SW480 (cell line): Measurements from ENCODE around the gene HSD11B2.

Experiments
- DNase-seq: peaks from one replicate; pipeline ENCODE4 v3.0.0-alpha.2; 2016; ENCODE audit warnings: low spot score

The HSD11B2 gene

DNA sequence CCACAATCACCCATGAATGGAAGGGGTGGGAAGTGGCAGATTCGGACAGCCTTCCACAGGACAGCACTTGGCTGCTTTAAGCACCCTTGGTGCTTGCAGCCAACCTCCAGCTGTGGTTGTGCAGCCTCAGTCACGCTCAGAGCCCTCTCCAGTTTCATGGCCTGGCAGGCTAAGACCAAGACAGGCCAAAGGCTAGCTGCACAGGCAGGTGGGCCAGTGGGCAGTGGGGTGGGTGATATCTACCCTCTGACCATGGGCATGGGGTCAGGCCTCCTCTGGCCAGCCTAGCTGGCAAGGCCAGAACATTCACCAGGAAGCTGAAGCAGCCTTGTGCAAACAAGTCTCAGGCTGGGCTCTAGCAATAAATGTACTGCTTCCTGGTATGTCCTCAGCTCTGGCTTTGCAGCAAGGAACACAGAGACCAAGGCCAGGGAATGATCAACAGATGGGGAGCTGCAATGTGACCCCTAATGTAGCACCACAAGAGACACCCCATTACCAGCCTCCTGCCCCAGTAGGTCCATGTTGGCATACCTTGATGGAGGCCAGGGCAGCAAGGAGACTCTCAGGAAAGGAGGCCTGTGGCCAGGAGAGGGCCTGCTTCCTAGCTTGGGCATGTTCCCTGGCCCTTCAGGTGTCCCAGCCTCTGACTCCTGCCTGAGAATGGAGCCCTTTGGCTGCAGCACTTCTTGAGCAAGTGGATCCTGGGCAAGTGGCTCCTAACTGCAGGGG is 20.9 kb downstream of the HSD11B2 start:
- DNase-seq: no peak

DNA sequence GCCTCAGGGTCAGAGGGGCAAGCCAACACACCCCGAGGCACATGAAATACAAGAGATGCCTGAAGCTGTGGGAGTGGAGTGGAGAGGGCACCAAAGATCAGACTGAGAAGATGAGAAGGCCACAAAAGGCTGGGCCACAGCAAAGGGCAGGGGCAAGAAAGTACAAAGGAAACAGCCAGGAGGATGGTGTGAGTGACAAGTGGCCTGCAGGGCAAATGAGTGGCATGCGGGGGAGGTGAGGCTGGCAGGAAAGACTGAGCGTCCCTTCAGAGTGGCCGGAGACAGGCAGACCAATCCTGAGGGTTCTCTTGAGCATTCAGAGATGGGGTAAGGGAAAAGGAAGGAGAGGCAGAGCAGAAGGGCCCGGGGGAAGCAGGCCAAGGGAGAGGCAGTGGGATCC is 23.2 kb downstream of the HSD11B2 start:
- DNase-seq: no peak

DNA sequence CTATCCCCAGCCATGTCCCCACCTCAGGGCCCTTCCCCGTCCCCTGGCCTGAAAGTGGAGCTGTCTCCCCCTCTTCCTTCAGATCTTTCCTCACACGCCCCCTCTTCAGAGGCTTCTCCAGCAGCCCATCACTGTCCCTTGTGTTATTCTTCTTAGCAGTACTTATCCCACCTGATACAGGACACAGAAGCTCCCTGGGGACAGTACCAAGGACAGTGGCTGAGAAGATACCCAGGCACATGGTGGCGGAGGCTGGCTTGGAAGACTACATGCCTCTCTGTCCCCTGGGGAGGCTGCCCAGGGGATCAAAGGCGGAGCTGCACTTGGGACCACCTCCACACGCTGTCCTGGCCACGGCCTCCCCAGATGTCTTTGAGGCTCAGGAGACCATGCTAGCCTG is 23.9 kb downstream of the HSD11B2 start:
- no peak for DNase-seq

DNA sequence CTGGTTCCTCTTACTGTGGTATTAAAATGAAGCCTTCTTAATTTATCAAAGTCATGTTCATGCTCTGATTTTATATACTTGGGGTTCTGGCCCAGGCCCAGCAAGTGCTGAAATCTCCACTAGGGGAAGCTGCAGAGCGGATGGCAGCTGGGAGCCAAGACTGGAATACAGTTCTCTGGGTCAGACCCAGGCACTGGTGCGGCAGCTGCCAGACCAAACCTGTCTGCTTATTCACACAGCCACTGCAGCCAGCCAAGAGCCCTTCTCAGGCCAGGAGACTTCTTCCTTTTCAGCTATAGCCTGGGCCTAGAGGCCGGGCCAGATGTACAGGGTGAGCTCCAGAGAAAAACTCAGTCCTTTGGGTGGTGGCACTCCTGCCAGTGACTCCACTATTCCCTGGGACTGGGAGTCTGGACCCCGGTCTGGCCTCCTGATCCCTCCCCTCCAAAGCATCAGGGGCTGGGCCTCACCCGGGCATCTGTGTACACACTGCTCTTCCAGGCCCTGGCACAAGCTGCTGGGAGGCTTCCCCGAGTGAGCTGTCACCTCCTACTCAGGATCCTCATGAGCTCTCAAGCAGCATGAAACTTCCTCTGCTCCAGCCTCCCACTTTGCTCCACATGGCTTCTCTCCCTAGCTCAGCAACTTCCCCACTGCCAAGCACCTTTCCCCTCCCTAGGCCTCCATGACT is 25.6 kb downstream of the HSD11B2 start:
- no peak for DNase-seq

DNA sequence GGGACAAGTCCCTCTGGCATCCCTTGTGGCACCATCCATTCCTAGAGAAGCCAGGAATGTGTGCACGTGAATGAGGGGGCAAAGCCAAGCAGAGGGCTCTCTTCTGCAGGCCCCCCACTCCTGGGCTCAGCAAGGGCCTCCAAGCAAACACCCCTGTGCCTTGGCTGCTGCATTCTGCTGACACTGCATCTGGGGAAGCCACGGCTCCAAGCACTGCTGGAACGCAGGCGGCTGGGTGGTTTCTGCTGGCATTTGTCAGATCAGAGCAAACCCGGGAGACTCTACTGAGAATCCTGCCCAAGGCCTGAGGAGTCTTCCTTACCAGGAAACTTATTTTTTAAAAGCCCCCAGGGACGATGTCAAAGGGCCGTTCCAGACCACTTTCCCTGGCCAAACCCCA is 26.7 kb downstream of the HSD11B2 start:
- no peak for DNase-seq

DNA sequence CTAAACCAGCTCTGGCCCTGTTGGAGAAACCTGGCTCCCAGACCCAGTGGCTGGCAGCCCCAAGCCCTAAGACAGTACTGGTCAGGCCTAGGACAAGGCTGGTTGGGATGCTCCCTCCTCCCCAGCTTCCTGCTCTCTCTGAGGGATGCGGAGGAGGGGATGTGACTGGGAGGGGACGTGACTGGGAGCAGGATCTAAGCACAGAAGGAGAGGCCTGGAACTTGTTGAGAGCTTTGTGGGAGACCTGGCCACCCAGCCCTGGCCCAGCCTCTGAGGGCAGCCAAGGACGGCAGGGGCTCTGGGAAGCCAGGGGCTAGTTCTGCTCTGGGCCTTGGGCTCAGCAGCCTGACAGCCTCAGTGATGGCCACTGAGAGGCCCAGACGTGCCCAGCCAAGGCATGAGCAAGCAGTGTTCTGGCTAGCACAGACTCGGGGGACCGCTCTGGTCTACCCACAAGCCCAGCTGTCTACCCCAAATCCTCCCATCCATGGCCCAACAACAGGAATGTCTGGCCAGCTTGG is 27.3 kb downstream of the HSD11B2 start:
- no peak for DNase-seq

DNA sequence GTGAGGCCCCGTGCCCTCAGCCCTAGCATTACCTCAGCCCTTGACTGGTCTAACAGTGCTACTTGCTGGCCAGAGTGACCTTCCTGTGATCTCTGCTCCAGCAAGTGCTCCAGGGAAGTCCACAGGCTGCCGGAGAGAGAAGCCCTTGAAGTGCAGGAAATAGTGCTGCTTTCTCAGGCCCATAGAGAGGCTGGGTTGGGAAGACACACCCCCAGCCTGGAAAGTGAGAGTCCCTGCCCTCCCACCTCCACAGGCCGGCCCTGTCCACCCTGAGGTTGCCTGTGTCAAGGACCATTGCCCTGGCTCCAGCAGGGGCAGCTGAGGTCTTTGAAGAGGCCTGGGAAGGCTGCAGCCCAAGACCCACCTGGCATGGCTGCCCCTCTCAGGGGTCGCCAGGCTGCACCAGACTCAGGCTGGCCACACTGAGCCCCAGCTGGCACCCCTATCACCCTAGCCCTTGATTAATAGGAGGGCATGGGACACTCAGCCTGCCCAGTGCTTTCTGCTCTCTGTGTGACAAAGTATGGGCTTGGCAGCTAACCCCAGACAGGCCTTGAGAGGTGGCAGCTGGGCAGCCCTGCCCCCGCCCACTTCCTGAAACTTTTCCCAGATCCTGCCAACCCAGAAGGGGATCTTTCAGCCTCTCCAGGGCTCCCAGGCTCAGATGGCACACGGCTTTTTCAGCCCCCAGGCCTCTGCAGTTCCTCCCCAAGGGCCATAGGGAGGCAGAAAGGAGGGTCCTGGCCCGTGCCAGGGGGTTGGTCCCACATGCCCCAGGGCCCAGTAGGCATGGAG is 28.3 kb downstream of the HSD11B2 start:
- DNase-seq: no peak

DNA sequence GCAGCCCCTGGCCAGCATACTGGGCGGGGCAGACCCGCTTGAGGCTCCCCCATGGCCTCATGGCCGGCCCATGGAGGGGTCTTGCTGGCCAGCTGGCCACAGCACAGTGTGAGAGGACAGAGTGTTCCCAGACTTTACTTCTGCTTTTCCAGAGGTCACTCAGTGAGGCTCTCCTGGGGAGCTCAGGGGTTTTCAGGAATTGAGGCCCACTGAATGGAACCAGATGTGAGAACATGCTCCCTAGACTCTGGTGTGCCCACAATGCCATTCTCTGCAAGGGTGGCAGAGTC is 28.9 kb downstream of the HSD11B2 start:
- DNase-seq: no peak

DNA sequence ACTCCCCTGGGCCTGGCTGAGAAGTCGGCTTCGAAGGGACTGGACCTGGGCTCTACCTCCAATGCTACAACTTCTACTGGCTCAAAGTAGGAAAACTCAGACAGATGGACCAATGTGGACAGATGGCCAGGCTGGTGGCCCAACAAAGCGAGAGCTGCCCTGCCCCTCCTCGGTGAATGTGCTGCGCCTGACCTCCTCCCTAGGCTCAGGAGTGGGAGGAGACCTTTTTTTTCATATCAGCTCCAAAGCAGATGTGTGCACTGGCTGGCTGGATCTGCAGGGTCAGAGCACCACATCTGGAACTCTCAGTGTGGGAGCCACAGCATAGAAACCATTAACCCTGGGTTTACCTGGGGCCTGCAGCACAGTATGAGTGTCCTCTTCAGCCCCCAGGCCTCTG is 29.2 kb downstream of the HSD11B2 start:
- no peak for DNase-seq

DNA sequence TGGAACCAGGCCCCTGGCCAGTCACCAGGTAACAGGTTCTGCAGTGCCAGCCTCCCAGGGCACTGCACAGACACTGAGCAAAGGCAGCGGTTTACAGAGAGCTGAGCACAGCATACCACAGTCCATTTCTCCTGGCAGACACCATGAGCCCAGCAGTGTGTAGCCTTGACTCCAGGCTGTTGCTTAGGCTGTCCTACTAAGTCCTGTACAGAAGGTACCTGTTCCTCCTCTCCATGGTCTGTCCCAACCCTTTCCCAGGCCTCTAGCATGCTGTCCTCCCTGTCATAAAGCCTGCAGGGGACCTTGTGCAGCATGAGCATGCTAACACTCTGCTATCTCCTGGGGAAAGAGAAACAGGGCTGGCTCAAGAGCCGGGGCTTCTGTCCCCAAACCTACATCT is 30.0 kb downstream of the HSD11B2 start:
- no peak for DNase-seq

DNA sequence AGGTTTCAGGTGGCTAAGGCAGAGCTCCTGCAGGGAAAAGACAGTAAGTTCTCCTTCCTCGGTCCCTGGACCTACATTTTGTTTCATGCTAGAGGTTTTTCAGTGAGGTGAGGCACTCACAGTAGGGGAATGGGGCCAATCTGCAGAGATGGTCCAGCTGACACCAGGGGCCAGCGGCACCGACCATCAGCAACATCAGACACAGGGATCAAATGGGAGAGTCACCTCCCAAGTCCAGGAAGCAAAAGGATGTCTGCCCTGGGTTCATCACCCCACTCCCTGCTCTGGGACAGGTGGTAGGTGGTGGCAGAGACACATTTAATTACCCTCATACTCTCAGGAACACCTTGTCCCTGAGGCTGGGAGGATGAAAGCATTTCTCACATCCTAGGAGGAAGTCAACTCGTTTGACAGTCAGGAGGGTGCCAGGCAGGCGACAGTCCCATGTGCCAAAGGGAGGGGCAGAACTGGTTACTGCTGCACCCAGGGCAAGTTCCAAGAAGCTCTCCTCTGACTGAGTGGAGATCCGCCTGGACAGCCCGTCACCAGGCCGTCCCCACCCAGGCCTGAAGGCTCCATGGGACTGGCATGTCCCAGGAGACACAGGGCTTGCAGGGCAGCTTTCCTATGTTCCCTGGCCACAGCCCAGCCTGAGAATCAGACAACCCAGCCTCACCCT is 30.8 kb downstream of the HSD11B2 start:
- no peak for DNase-seq

DNA sequence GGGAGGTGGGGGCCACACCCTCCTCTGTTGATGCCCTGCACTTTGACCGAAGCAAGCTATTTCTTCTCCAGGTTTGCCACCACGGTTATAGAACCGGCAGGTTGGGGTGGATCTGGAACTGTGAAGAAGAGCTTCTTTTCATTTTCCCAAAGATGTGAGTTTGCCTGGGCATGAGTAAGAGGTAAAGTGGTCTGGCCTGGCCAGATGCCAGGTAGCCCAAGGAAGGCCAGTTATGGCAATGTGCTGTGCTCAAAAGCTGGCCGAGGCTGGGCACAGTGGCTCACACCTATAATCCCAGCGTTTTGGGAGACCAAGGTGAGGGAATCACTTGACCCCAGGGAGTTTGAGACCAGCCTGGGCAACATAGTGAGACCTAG is 31.3 kb downstream of the HSD11B2 start:
- no peak for DNase-seq

DNA sequence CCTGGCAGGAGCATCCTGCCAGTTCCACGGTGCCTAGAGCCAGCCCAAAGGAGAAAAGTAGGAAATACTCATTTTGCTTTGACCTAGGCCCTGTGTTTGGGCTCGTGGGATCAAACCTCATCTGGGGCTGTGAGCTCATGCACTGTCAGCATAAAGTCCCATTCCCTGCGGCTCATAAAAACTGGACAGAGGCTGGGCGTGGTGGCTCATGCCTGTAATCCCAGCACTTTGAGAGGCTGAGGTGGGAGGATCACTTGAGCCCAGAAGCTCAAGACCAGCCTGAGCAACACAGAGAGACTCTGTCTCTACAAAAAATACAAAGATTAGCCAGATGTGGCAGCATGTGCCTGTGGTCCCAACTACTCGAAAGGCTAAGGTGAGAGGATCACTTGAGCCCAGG is 32.1 kb downstream of the HSD11B2 start:
- DNase-seq: no peak

DNA sequence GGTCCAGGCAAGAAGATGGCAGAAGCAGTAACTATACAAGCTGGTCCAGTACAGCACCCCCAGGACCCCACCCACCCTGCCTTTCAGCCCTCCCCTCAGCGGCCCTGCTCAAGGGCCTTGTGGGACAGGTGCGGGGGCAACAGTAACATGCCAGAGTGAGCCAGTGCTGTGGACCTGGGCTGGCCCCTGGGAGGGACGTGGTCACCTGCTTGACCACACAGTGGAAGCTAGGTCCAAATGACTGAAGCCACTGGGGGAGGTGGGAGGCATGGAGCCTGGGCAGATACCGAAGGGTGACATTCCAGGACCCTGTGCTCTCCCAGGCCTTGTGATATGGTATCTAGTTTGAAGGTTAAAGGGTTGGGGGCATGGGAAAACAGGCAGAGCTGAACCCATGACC is 32.8 kb downstream of the HSD11B2 start:
- DNase-seq: no peak

DNA sequence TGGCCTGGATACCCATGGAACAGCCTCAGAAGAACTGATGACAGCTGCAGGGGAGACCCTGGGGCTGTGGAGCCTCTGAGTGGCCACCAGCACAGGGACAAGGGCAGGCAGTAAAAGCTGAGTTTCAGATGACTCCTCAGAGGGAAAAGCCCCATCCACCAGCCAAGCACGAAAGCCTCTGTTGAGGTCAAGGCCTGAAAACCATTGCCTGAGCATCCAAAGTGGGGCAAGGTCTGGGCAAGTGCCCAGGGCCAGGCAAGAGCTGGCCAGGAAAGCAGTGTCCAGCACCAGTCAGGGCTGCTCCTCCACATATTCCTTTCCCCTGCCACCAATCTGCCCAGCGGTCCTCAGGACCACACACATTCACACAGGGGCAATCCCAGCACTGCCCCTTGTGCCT is 33.6 kb downstream of the HSD11B2 start:
- DNase-seq: no peak

DNA sequence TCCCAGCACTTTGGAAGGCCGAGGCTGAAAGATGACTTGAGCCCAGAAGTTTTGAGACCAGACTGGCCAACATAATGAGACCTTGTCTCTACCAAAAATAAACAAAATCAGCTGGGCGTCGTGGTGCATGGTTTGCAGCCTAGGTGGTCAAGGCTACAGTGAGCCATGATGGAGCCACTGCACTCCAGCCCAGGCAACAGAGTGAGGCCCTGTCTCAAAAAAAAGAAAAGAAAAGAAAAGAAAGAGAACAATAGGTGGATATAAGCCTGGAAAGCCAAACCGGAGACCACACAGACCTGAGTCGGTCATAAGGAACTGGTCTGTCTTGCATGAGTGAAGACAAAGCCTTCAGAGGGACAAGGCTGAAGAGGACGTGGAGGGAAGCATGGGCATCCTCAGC is 35.7 kb downstream of the HSD11B2 start:
- DNase-seq: no peak

DNA sequence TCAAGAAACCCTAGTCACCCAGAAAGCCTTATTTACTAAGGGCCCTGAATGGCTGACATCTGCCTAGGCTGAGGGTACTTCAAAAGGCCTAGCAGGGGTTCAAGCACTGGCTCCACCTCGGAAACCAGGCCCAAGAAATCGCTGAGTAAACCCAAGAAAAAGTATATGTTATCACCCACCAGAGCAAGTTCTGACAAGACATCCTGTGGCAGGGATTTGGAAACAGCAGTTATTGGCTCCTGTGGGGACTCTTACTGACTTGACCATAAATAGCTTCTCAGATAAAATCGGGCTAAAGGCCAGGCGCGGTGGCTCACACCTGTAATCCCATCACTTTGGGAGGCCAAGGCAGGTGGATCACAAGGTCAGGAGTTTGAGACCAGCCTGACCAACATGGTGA is 37.8 kb downstream of the HSD11B2 start:
- no peak for DNase-seq

DNA sequence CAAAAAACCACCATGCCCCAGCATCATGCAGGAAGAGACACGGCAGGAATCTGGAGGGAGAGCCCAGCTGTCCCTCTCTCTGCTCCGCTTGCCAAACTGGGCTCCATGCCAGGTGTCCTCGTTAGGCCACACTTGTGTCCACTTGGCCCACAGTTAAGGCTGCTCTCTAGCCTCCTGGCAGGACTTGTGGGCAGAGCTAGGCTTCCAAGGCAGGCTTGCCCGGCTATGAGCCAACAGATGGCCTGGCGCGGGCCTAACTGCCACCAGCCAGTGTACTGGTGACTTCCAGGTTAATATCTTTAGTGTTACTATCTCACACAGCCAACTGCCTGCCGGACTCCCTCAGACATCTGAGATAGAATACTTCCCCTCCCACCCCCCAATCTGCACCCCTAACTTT is 39.4 kb downstream of the HSD11B2 start:
- no peak for DNase-seq

DNA sequence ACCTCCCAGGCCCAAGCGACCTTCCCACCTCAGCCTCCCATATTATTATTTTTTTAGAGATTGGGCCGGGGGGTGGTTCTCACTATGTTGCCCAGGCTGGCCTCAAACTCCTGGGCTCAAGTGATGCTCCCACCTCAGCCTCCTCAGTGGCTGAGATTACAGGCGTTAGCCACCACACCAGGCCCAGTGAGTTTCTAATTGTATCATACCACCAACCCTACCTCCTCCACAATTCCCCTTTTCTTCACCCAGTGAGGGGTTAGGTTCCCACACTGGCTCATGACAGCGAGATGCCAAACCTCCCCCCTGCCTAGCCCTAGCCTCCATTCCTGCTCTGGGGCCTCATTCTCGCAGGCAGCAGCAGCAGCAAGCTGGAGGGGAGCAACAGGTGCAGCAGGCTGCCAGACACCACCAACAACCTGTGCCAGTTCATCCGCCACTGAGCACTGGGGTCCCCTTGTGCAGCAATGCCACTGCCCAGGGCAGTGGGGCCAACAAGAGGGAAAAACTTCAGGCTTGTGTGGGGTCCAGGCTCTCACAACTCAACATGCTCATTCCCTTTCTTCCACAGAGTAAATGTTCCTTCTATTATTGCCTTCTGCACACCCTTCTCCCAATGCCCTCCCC is 41.0 kb downstream of the HSD11B2 start:
- no peak for DNase-seq

DNA sequence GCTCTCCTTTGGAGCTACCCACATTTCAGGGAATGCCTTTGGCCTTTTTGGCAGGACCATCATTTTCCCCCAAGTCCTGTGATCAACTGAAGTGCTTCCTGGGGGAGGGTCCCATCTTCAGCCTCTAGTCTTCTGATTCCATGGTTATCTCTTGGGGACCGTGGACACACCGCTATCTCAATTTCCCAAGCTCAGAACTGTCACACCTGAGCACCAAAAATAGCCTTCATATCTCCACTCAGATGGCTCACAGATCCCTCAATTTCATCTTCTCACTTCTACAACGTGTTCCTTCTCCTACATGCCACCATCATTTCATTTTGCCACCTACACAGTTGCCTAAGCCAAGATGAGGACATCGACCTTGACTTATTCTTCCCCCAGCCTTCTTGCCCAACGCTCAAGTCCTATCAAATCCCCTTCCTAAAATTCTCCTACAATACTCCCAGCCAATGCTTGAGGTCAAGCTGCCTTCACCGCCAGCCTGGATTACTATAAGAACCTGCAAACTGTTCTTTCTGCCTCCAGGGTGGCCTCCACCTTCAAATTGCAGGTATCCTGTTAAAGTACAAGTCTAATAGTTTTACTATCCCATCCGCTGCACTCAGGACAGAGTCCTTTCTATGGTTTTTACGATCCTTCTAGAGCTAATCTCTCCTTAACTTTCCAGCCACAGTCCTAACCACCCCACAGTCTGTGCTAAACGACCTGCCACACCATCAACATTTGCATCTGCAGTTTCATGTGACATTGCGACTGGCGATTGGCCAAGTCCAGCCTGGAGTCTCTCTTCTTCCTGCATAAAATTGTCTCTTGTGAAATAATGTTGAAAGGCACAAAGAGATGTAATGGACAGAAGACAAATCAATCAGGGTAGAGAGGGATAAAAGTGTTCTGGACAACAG is 43.9 kb downstream of the HSD11B2 start:
- no peak for DNase-seq

DNA sequence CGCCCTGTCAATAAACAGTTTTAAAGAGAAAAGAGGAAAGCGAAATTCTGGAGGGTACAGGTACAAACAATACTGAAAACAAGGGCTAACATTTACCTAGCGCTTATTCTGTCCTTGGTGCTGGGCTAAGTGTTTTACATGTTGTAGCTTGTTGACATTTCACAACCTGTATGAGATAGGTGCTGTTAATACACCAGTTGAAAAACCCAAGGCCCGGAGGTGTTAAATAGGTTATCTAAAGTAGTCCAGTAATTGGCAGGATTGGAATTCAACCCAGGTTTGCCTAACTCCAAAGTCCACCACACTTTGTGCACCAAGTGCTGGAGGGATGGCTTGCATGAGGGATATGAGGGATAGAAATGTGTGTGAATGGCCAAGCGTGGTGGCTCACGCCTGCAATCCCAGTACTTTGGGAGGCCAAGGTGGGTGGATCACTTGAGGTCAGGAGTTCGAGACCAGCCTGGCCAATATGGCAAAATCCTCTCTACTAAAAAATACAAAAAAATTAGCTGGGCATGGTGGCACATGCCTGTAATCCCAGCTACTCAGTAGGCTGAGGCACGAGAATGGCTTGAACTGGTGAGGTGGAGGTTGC is 47.1 kb downstream of the HSD11B2 start:
- DNase-seq: no peak
